Mucosa of descending colon (tissue), 3 donors: ENCODE data around the gene FOXO6. TPM values are rescaled to one million over a fixed set of nuclear protein-coding genes. Genes with fewer than 3 reads are reported as not detected.

ENCODE experiments used
- ATAC-seq: fragments of 200-7000 bp; cut with Tn5 transposase; one replicate; pipeline ENCODE4 v1.9.1; 2020; ENCODE audit warnings: mild to moderate bottlenecking, moderate library complexity
- DNase-seq, 3 donors: peaks; one replicate each; pipeline ENCODE4 v3.0.0-alpha.2; 2020
- H3K36me3 ChIP-seq: fragments of 200-600 bp; one replicate; pipeline ENCODE4 v1.8.0; 2021; ENCODE audit warnings: low read depth, mild to moderate bottlenecking
- H3K4me1 ChIP-seq: fragments of 200-600 bp; one replicate; pipeline ENCODE4 v1.8.0; 2021; ENCODE audit warnings: low read depth, mild to moderate bottlenecking
- H3K4me3 ChIP-seq: fragments of 200-600 bp; one replicate; pipeline ENCODE4 v1.8.0; 2021; ENCODE audit warnings: mild to moderate bottlenecking
- H3K9me3 ChIP-seq: fragments of 200-600 bp; one replicate; pipeline ENCODE4 v1.8.0; 2021; ENCODE audit warnings: mild to moderate bottlenecking
- CTCF ChIP-seq: fragments of 200-600 bp; IDR thresholded peaks from one replicate; pipeline ENCODE4 v1.8.0; 2022; ENCODE audit warnings: antibody characterized with exemption, mild to moderate bottlenecking
- intact Hi-C, 2 donors: fragments of 100-400 bp; cut with DNase I in 1 of 2; cut with micrococcal nuclease in 1 of 2; formaldehyde crosslinking; loops; one replicate each; pipeline versions ENCODE4 v1.11.0 to v1.11.1; 2022; cut with DNase I, micrococcal nuclease
- total RNA-seq, 3 donors: library from RNA; stranded (reverse); fragmentation: NEBNext Ultra II Directional in 2 of 3; extraction: Animal tissue kit (Norgen Biotek cat#: 25700) in 2 of 3; gene quantifications; one replicate each; pipeline versions ENCODE4 v1.2.1 to v1.2.4, GENCODE V29; 2021 to 2023
- donor health status: DM: no; HTN: no; CAD: no; lungs with moderate emphysema.
- donor health status: DM: no; HTN: no; CAD: no.
- donor health status: DM: no; HTN: yes; CAD: no.

The FOXO6 gene
- total RNA-seq, 3 donors from 2014 or later, result 0.65 to 2.0 (median 0.72) TPM

GRCh38 chr1:41414716-41415306, 53.6 kb downstream of the FOXO6 start:
- no peak for TF ChIP-seq CTCF
- H3K9me3 ChIP-seq, result no peaks in the 10 kb centered on the region
- intact Hi-C loops, result loop anchor here (5.0 to 10.0 kb wide), 3 partner anchors 133 to 150 kb away; no protein-coding TSS in a partner anchor
- no peak for ATAC-seq
- peaks cover 3% of the 10 kb centered on the region for H3K4me1 ChIP-seq
- H3K4me3 ChIP-seq, result no peak overlapping the region
- H3K36me3 ChIP-seq, result no peaks in the 10 kb centered on the region
- DNase-seq, result no peak

- Histone ChIP-seq H3K4me1 (peaks cover 3% of the 10 kb centered on the region), H3K9me3 (no peaks in the 10 kb centered on the region), H3K36me3 (no peaks in the 10 kb centered on the region), H3K4me3 (no peak overlapping the region)
- TF ChIP-seq CTCF, result no peak
- DNase-seq, result no peak
- intact Hi-C loops, result loop anchor here (5.0 to 10.0 kb wide), 3 partner anchors 134 to 151 kb away; no protein-coding TSS in a partner anchor
- no peak for ATAC-seq
Observed at GRCh38 chr1:41416081-41416480, 54.8 kb downstream of the FOXO6 start.

- peak; percentile 88 for TF ChIP-seq CTCF
- H3K9me3 ChIP-seq, result no peaks in the 10 kb centered on the region
- no peaks in the 10 kb centered on the region for H3K36me3 ChIP-seq
- H3K4me3 ChIP-seq, result no peak overlapping the region
- peak in 2 of 3 donors; percentile 69 to 78 for DNase-seq
- peak; percentile 73 for ATAC-seq
- peaks cover 3% of the 10 kb centered on the region for H3K4me1 ChIP-seq
- intact Hi-C loops, result loop anchor here (5.0 to 10.0 kb wide), 3 partner anchors 134 to 152 kb away; no protein-coding TSS in a partner anchor
Observed at GRCh38 chr1:41416552-41417334, 55.5 kb downstream of the FOXO6 start.

GRCh38 chr1:41417335-41417682, 56.1 kb downstream of the FOXO6 start:
- Histone ChIP-seq H3K4me3 (no peak overlapping the region), H3K9me3 (no peaks in the 10 kb centered on the region), H3K36me3 (no peaks in the 10 kb centered on the region), H3K4me1 (peaks cover 3% of the 10 kb centered on the region)
- TF ChIP-seq CTCF, result no peak
- intact Hi-C loops, result loop anchor here (5.0 to 10.0 kb wide), 3 partner anchors 135 to 153 kb away; no protein-coding TSS in a partner anchor
- no peak for ATAC-seq
- no peak for DNase-seq

- intact Hi-C loops, result loop anchor here (5.0 to 10.0 kb wide), 3 partner anchors 135 to 153 kb away; no protein-coding TSS in a partner anchor
- ATAC-seq, result no peak
- TF ChIP-seq CTCF, result no peak
Observed at GRCh38 chr1:41417746-41418145, 56.5 kb downstream of the FOXO6 start.

More at GRCh38 chr1:41417746-41418145, 56.5 kb downstream of the FOXO6 start:
- DNase-seq, result no peak
- Histone ChIP-seq H3K4me3 (no peak overlapping the region), H3K36me3 (no peaks in the 10 kb centered on the region), H3K9me3 (no peaks in the 10 kb centered on the region), H3K4me1 (peaks cover 3% of the 10 kb centered on the region)
